Ascending aorta (tissue), 2 donors: Measurements from ENCODE around the gene TGM4. TPM values are rescaled to one million over a fixed set of nuclear protein-coding genes. Genes with fewer than 3 reads are reported as not detected.
A peak's percentile ranks its signal among the peaks of the same experiment; 100 is the strongest.

Experiments used
- DNase-seq, 2 donors: peaks; one replicate each; pipeline ENCODE4 v3.0.0-alpha.2; 2019; ENCODE audit warnings: low spot score in 2 of 2
- H3K27ac ChIP-seq, 2 donors: fragments of 200-600 bp; sonication (generic); one replicate each; pipeline ENCODE4 v1.5.1; 2016 to 2017; ENCODE audit warnings: mild to moderate bottlenecking in 1 of 2
- H3K27me3 ChIP-seq: fragments of 200-600 bp; sonication (generic); one replicate; pipeline ENCODE4 v1.5.1; 2017
- H3K36me3 ChIP-seq, 2 donors: fragments of 200-600 bp; sonication (generic); one replicate each; pipeline ENCODE4 v1.5.1; 2016
- H3K4me1 ChIP-seq, 2 donors: fragments of 200-600 bp; sonication (generic); one replicate each; pipeline ENCODE4 v1.5.1; 2016 to 2017; ENCODE audit warnings: mild to moderate bottlenecking in 1 of 2
- H3K4me3 ChIP-seq, 2 donors: fragments of 200-600 bp; sonication (generic); one replicate each; pipeline ENCODE4 v1.5.1; 2016 to 2017; ENCODE audit warnings: mild to moderate bottlenecking in 1 of 2
- H3K9me3 ChIP-seq, 2 donors: fragments of 200-600 bp; sonication (generic); one replicate each; pipeline ENCODE4 v1.5.1; 2016
- CTCF ChIP-seq, 3 experiments: fragments of 200-600 bp in 2 of 3; fragments of 450-650 bp in 1 of 3; sonication (generic) in 2 of 3; IDR thresholded peaks; one replicate each; pipeline ENCODE4 v1.5.1; 2016 to 2019; ENCODE audit warnings: antibody characterized with exemption in 3 of 3, mild to moderate bottlenecking in 1 of 3, moderate library complexity in 1 of 3
- intact Hi-C: fragments of 100-400 bp; cut with DNase I; formaldehyde crosslinking; loops from one replicate; pipeline ENCODE4 v1.15.1; 2023
- total RNA-seq: library from RNA; depleted of rRNA; stranded (reverse); fragments of >200 nt; gene quantifications from one replicate; pipeline ENCODE4 v1.1.0, GENCODE V29; 2016

TGM4 gene
- total RNA-seq, 1 donor from 2014 or later, result not detected

- Histone ChIP-seq H3K36me3 (no peaks in the 10 kb centered on the region), H3K27ac (no peak overlapping the region), H3K4me1 (peaks cover 0 to 17% of the 10 kb centered on the region in 2 donors), H3K9me3 (no peaks in the 10 kb centered on the region), H3K4me3 (no peak overlapping the region), H3K27me3 (no peaks in the 10 kb centered on the region)
- TF ChIP-seq CTCF (IDR thresholded peaks at IDR 0.05), result no peak
- intact Hi-C loops, result no loop called here
- peak in 1 of 2 donors; percentile 38 for DNase-seq
Observed at GRCh38 chr3:44883999-44884431, 9.6 kb downstream of the TGM4 start.

- Histone ChIP-seq H3K9me3 (no peaks in the 10 kb centered on the region), H3K27ac (no peak overlapping the region), H3K36me3 (no peaks in the 10 kb centered on the region), H3K4me3 (no peak overlapping the region), H3K27me3 (no peaks in the 10 kb centered on the region), H3K4me1 (peaks cover 0 to 17% of the 10 kb centered on the region in 2 donors)
- intact Hi-C loops, result loop anchor here (1.0 kb wide), 1 partner anchor 91 kb away; the partner anchor contains the start of genes EXOSC7 and ZDHHC3
- no peak for TF ChIP-seq CTCF (IDR thresholded peaks at IDR 0.05)
- peak in 1 of 2 donors; percentile 83 for DNase-seq
Observed at GRCh38 chr3:44885618-44886017, 11.2 kb downstream of the TGM4 start.

- Histone ChIP-seq H3K27me3 (no peaks in the 10 kb centered on the region), H3K4me3 (no peak overlapping the region), H3K9me3 (no peaks in the 10 kb centered on the region), H3K4me1 (peaks cover 0 to 17% of the 10 kb centered on the region in 2 donors), H3K36me3 (no peaks in the 10 kb centered on the region), H3K27ac (no peak overlapping the region)
- no peak for TF ChIP-seq CTCF (IDR thresholded peaks at IDR 0.05)
- DNase-seq, result no peak
- intact Hi-C loops, result no loop called here
Observed at GRCh38 chr3:44886561-44886960, 12.2 kb downstream of the TGM4 start.

- Histone ChIP-seq H3K36me3 (no peaks in the 10 kb centered on the region), H3K9me3 (no peaks in the 10 kb centered on the region), H3K27me3 (no peaks in the 10 kb centered on the region), H3K4me3 (no peak overlapping the region), H3K4me1 (peaks cover 0 to 17% of the 10 kb centered on the region in 2 donors), H3K27ac (no peak overlapping the region)
- TF ChIP-seq CTCF (IDR thresholded peaks at IDR 0.05), result no peak
- intact Hi-C loops, result no loop called here
- DNase-seq, result no peak
Observed at GRCh38 chr3:44887101-44887500, 12.7 kb downstream of the TGM4 start.

- H3K27me3 ChIP-seq, result no peaks in the 10 kb centered on the region
- no peak overlapping the region for H3K4me3 ChIP-seq
- intact Hi-C loops, result no loop called here
- H3K9me3 ChIP-seq, result no peaks in the 10 kb centered on the region
- TF ChIP-seq CTCF (IDR thresholded peaks at IDR 0.05), result no peak
- H3K4me1 ChIP-seq, result peaks cover 0 to 1% of the 10 kb centered on the region in 2 donors
- no peak overlapping the region for H3K27ac ChIP-seq
- H3K36me3 ChIP-seq, result no peaks in the 10 kb centered on the region
- DNase-seq, result no peak
Observed at GRCh38 chr3:44890258-44890657, 15.8 kb downstream of the TGM4 start.

GRCh38 chr3:44890852-44891251 lies 16.4 kb downstream of the TGM4 start:
- DNase-seq, result no peak
- Histone ChIP-seq H3K27ac (no peak overlapping the region), H3K4me3 (no peak overlapping the region), H3K4me1 (no peaks in the 10 kb centered on the region), H3K36me3 (no peaks in the 10 kb centered on the region), H3K27me3 (no peaks in the 10 kb centered on the region), H3K9me3 (no peaks in the 10 kb centered on the region)
- TF ChIP-seq CTCF (IDR thresholded peaks at IDR 0.05), result no peak
- intact Hi-C loops, result no loop called here
